ENCODE measurements around the gene FCHO1. TPM values are rescaled to one million over a fixed set of nuclear protein-coding genes. Genes with fewer than 3 reads are reported as not detected.
A peak's percentile ranks its signal among the peaks of the same experiment; 100 is the strongest.

FCHO1 gene
- 1 to 10 TPM; 3.9 to 9.2 TPM for total RNA-seq

DNA sequence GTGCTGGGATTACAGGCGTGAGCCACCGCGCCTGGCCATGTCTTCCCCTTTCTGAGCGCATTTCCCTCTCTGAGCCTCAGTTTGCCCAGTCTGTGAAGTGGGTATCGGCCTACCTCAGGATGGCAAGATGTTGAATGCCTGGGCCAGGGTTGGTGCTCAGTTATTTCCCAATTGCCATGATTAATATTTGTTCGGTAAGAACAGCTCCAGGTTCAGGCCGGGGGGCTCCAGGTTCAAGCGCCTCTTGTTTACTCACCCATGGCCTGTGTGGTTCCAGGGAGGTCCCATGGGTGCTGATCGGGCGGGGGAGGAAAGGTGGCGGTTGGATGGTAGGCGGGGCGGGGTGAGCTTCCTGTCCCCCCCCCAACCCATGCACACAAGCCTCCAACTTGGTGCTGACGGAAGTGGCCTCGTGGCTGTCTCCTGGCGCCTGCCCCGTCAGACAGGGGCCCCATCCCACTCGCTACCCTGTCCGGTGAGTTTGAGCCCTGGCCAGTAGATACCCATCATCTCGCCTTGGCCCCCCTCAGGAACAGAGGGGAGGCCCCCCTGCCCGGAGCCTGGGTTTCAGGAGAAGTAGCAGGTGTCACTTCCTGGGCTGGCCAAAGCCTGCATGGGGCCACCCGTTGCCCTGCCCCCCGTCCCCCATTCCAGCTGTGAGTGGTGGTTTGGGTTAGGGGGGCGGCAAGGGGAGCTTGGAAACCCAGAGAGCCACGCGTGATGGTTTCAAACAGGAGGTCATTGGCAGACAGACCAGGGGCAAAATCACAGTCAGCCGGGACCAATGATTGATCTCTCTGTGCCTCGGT is at the start of gene FCHO1:
Gene FCHO1, plus strand, starts transcription at position 375 of the 809 bp plus-strand sequence. CDS start 3,688 bp downstream, outside the sequence.
- Histone ChIP-seq H3K27me3 (no peaks in the 10 kb centered on the region), H3K4me1 (no peaks in the 10 kb centered on the region), H3K9me3 (no peaks in the 10 kb centered on the region), H3K27ac (peak within 1 kb of the TSS; percentile 44), H3K36me3 (no peaks in the 10 kb centered on the region), H3K9ac (ENCODE audit: low read depth in 2 of 2, low read length in 2 of 2) (peak within 1 kb of the TSS; percentile 12 to 16), H3K4me3 (peak within 1 kb of the TSS; percentile 18)
- peak; percentile 58 for DNase-seq
- TF ChIP-seq CTCF (IDR thresholded peaks at IDR 0.05): no peak
- intact Hi-C loops (cut with DNase I): no loop called here

- H3K4me3 ChIP-seq: no peak overlapping the region
- H3K4me1 ChIP-seq: no peaks in the 10 kb centered on the region
- no peaks in the 10 kb centered on the region for H3K27me3 ChIP-seq
- H3K9me3 ChIP-seq: no peaks in the 10 kb centered on the region
- intact Hi-C loops (cut with DNase I): loop anchor here (5.0 to 10.0 kb wide), 2 partner anchors 63 to 151 kb away; partner anchors contain the start of gene RPL18A
- no peak overlapping the region for H3K27ac ChIP-seq
- H3K36me3 ChIP-seq: no peaks in the 10 kb centered on the region
- H3K9ac ChIP-seq (ENCODE audit: low read depth in 2 of 2, low read length in 2 of 2): no peak overlapping the region
- peak; percentile 66 for DNase-seq
- TF ChIP-seq CTCF (IDR thresholded peaks at IDR 0.05): peak; percentile 87
Observed at GRCh38 chr19:17703824-17704463, 47.3 kb upstream of the FCHO1 start.

GRCh38 chr19:17706750-17707181 is 44.5 kb upstream of the FCHO1 start:
- DNase-seq: no peak
- intact Hi-C loops (cut with DNase I): loop anchor here (10.0 kb wide), 1 partner anchor 148 kb away; the partner anchor contains the start of gene RPL18A
- Histone ChIP-seq H3K27ac (no peak overlapping the region), H3K9ac (ENCODE audit: low read depth in 2 of 2, low read length in 2 of 2) (no peak overlapping the region), H3K4me3 (no peak overlapping the region), H3K4me1 (no peaks in the 10 kb centered on the region), H3K36me3 (no peaks in the 10 kb centered on the region), H3K9me3 (no peaks in the 10 kb centered on the region), H3K27me3 (no peaks in the 10 kb centered on the region)
- TF ChIP-seq CTCF (IDR thresholded peaks at IDR 0.05): no peak

DNA sequence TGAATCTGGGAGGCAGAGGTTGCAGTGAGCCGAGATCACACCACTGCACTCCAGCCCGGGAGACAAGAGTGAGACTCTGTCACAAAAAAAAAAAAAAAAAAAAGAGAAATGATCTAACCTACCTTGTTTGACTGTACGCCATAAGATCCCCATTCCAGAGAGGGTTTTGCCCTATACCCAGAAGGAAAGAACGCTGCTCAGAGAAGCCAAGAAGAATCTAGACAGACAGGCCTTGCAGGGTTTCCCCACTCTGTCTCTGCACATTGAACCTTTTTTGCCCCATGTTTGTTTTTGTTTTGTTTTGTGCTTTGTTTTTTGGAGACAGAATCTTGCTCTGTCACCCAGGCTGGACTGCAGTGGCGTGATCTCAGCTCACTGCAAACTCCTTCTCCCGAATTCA is 39.4 kb upstream of the FCHO1 start:
- intact Hi-C loops (cut with DNase I): no loop called here
- no peak for TF ChIP-seq CTCF (IDR thresholded peaks at IDR 0.05)
- Histone ChIP-seq H3K4me3 (no peak overlapping the region), H3K27me3 (no peaks in the 10 kb centered on the region), H3K4me1 (no peaks in the 10 kb centered on the region), H3K9ac (ENCODE audit: low read depth in 2 of 2, low read length in 2 of 2) (no peak overlapping the region), H3K9me3 (no peaks in the 10 kb centered on the region), H3K27ac (no peak overlapping the region), H3K36me3 (no peaks in the 10 kb centered on the region)
- no peak for DNase-seq

GRCh38 chr19:17716309-17716929 is 34.9 kb upstream of the FCHO1 start:
- Histone ChIP-seq H3K4me3 (no peak overlapping the region), H3K36me3 (no peaks in the 10 kb centered on the region), H3K27me3 (no peaks in the 10 kb centered on the region), H3K4me1 (peaks cover 3% of the 10 kb centered on the region), H3K9me3 (no peaks in the 10 kb centered on the region), H3K27ac (no peak overlapping the region), H3K9ac (ENCODE audit: low read depth in 2 of 2, low read length in 2 of 2) (no peak overlapping the region)
- DNase-seq: no peak
- TF ChIP-seq CTCF (IDR thresholded peaks at IDR 0.05): no peak
- intact Hi-C loops (cut with DNase I): no loop called here

All from colonic mucosa (tissue), 4 donors.